ENCODE data around the gene GATAD1. TPM values are rescaled to one million over a fixed set of nuclear protein-coding genes. Genes with fewer than 3 reads are reported as not detected.

Gene GATAD1
- total and polyA plus RNA-seq, 10 of the 15 experiments (the other 5 are each of a cell fraction or from before 2014, with no cell fraction given): 5.5 to 45.2 (median 14.2) TPM

GRCh38 chr7:92397542-92397941 lies 49.7 kb upstream of the GATAD1 start:
- no peak overlapping the region for H3K27ac ChIP-seq (ENCODE audit: control insufficient read depth, insufficient read depth)
- BruUV-seq (replicated peaks): no TSS peak
- H2AFZ ChIP-seq (ENCODE audit: control insufficient read depth, low read depth, low read length): no peak overlapping the region
- no peaks in the 10 kb centered on the region for H4K20me1 ChIP-seq (ENCODE audit: control insufficient read depth, insufficient read depth)
- in situ Hi-C loops (cut with MboI): no loop called here
- no peaks in the 10 kb centered on the region for H3K79me2 ChIP-seq (ENCODE audit: control insufficient read depth, insufficient read depth, low read length)
- H3K4me1 ChIP-seq (ENCODE audit: control insufficient read depth, insufficient read depth, low read length): no peaks in the 10 kb centered on the region
- no peak overlapping the region for H3K4me2 ChIP-seq (ENCODE audit: control insufficient read depth, insufficient read depth)
- SMC1A ChIA-PET (ENCODE audit: uncharacterized antibody, unreplicated experiment): no interaction called here
- 96% methylated on average over 6 of the region's 6 CpGs for WGBS (ENCODE audit: insufficient coverage, insufficient replicate concordance, low lambda C conversion rate, missing lambda C conversion rate)
- no peak overlapping the region for H3K4me3 ChIP-seq
- CTCF ChIA-PET: no interaction called here
- RAD21 ChIA-PET (ENCODE audit: unreplicated experiment): no interaction called here
- no peaks in the 10 kb centered on the region for H3K9me3 ChIP-seq (replicated peaks; ENCODE audit: control insufficient read depth, insufficient read depth, low read length)
- no peak for ATAC-seq
- H3K36me3 ChIP-seq (ENCODE audit: control insufficient read depth in 2 of 2, insufficient read depth in 2 of 2, low read length in 1 of 2): peaks cover 0 to 12% of the 10 kb centered on the region in 2 experiments; a peak in 2 of 4 replicates
- no peaks in the 10 kb centered on the region for H3K27me3 ChIP-seq (replicated peaks in 1 of 2; ENCODE audit: control insufficient read depth in 2 of 2, insufficient read depth in 2 of 2, low read length in 1 of 2)
- no peak for DNase-seq (ENCODE audit: low read depth, low spot score)
- FAIRE-seq: no peak
- no peak overlapping the region for H3K9ac ChIP-seq (ENCODE audit: control insufficient read depth, insufficient read depth, low read length)
- intact Hi-C loops (cut with micrococcal nuclease; ENCODE audit: unreplicated experiment): no loop called here
- POLR2A ChIA-PET: no interaction called here
- TF ChIP-seq SIX5 (IDR thresholded peaks at IDR 0.05; ENCODE audit: low read depth, low read length, severe bottlenecking) (no peak), ASH2L (IDR thresholded peaks at IDR 0.05; ENCODE audit: borderline replicate concordance, low read depth) (no peak), SMARCA5 (IDR thresholded peaks at IDR 0.05) (no peak), IKZF1 (conservative IDR thresholded peaks at IDR 0.05) (no peak), HDAC2 (IDR thresholded peaks at IDR 0.05) (no peak), ZBTB4 (CRISPR knock-in tag; IDR thresholded peaks at IDR 0.05) (no peak), TCF3 (IDR thresholded peaks at IDR 0.05; ENCODE audit: borderline replicate concordance, insufficient read depth, low read depth, low read length) (no peak), MYB (IDR thresholded peaks at IDR 0.05; ENCODE audit: borderline replicate concordance, low read depth, low read length) (no peak), CREM (IDR thresholded peaks at IDR 0.05; ENCODE audit: low read depth) (no peak), NFYB (IDR thresholded peaks at IDR 0.05; ENCODE audit: insufficient read depth, low read depth, low read length) (no peak), HCFC1 (IDR thresholded peaks at IDR 0.05; ENCODE audit: low read length) (no peak), BCLAF1 (IDR thresholded peaks at IDR 0.05) (no peak), SMAD5 (IDR thresholded peaks at IDR 0.05; ENCODE audit: low read depth) (no peak), CBX3 (IDR thresholded peaks at IDR 0.05; ENCODE audit: borderline replicate concordance, low read depth) (no peak), SMC3 (IDR thresholded peaks at IDR 0.05; ENCODE audit: borderline replicate concordance, low read length) (no peak), NR2C2 (IDR thresholded peaks at IDR 0.05; ENCODE audit: borderline replicate concordance, control insufficient read depth, insufficient read length, low read depth) (no peak), STAT3 (IDR thresholded peaks at IDR 0.05; ENCODE audit: low read depth, low read length) (no peak), PBX3 (IDR thresholded peaks at IDR 0.05; ENCODE audit: insufficient replicate concordance, low read depth, low read length) (no peak)

Data from GM12878 (cell line).